Skeletal muscle satellite cell (primary cell): Measurements from ENCODE around the gene SIGMAR1.
A peak's percentile ranks its signal among the peaks of the same experiment; 100 is the strongest.

Experiments used
- H3K27me3 ChIP-seq: 2 replicates; pipeline ENCODE4 v1.7.0; 2013; ENCODE audit warnings: low read length; ENCODE audit not compliant: control insufficient read depth, insufficient read depth
- H3K36me3 ChIP-seq: 2 replicates; pipeline ENCODE4 v1.7.0; 2013; ENCODE audit warnings: mild to moderate bottlenecking, control low read depth, low read length; ENCODE audit not compliant: insufficient read depth
- H3K4me1 ChIP-seq: 2 replicates; pipeline ENCODE4 v1.7.0; 2013; ENCODE audit warnings: low read length; ENCODE audit not compliant: control insufficient read depth, insufficient read depth
- H3K4me2 ChIP-seq: 2 replicates; pipeline ENCODE4 v1.7.0; 2013; ENCODE audit warnings: mild to moderate bottlenecking, low read length
- H3K4me3 ChIP-seq: 2 replicates; pipeline ENCODE4 v1.7.0; 2013; ENCODE audit warnings: low read length
- H3K9ac ChIP-seq: 2 replicates; pipeline ENCODE4 v1.7.0; 2013; ENCODE audit warnings: mild to moderate bottlenecking, low read depth, low read length, moderate library complexity
- H3K9me3 ChIP-seq: replicated peaks from 2 replicates; pipeline ENCODE4 v1.7.0; 2013; ENCODE audit warnings: mild to moderate bottlenecking, control low read depth, low read length

Gene SIGMAR1

GRCh38 chr9:34665381-34666250 is 28.0 kb upstream of the SIGMAR1 start:
- no peaks in the 10 kb centered on the region for H3K9me3 ChIP-seq
- H3K27me3 ChIP-seq = no peaks in the 10 kb centered on the region
- peak overlapping the region; percentile 94 for H3K9ac ChIP-seq
- peaks cover 6% of the 10 kb centered on the region for H3K4me1 ChIP-seq
- peak overlapping the region; percentile 95 for H3K4me2 ChIP-seq
- peaks cover 11% of the 10 kb centered on the region for H3K36me3 ChIP-seq
- peak overlapping the region; percentile 86 for H3K4me3 ChIP-seq

- H3K27me3 ChIP-seq = no peaks in the 10 kb centered on the region
- H3K36me3 ChIP-seq = peaks cover 11% of the 10 kb centered on the region
- peak overlapping the region; percentile 95 for H3K4me2 ChIP-seq
- H3K9ac ChIP-seq = peak overlapping the region; percentile 85
- H3K4me1 ChIP-seq = peaks cover 6% of the 10 kb centered on the region
- peak overlapping the region; percentile 79 for H3K4me3 ChIP-seq
- no peaks in the 10 kb centered on the region for H3K9me3 ChIP-seq
Observed at GRCh38 chr9:34665067-34665380, 27.4 kb upstream of the SIGMAR1 start.

GRCh38 chr9:34664281-34665066 is 26.9 kb upstream of the SIGMAR1 start:
- H3K9ac ChIP-seq = peak overlapping the region; percentile 85
- peaks cover 6% of the 10 kb centered on the region for H3K4me1 ChIP-seq
- H3K4me3 ChIP-seq = peak overlapping the region; percentile 79
- peak overlapping the region; percentile 95 for H3K4me2 ChIP-seq
- no peaks in the 10 kb centered on the region for H3K9me3 ChIP-seq
- peaks cover 8% of the 10 kb centered on the region for H3K36me3 ChIP-seq
- no peaks in the 10 kb centered on the region for H3K27me3 ChIP-seq

- Histone ChIP-seq H3K27me3 (no peaks in the 10 kb centered on the region), H3K4me1 (peaks cover 6% of the 10 kb centered on the region), H3K9me3 (no peaks in the 10 kb centered on the region), H3K4me3 (no peak overlapping the region), H3K9ac (no peak overlapping the region), H3K36me3 (peaks cover 3% of the 10 kb centered on the region), H3K4me2 (no peak overlapping the region)
Observed at GRCh38 chr9:34663303-34663605, 25.7 kb upstream of the SIGMAR1 start.

GRCh38 chr9:34662526-34663302 is 25.1 kb upstream of the SIGMAR1 start, which contains the start of gene CCL27:
CCL27 (minus strand) TSS chr9:34662657; CDS start chr9:34662633, 24 bp downstream.
- no peak within 1 kb of the TSS for H3K9ac ChIP-seq
- H3K36me3 ChIP-seq = no peaks in the 10 kb centered on the region
- no peak within 1 kb of the TSS for H3K4me2 ChIP-seq
- no peaks in the 10 kb centered on the region for H3K9me3 ChIP-seq
- peaks cover 6% of the 10 kb centered on the region for H3K4me1 ChIP-seq
- no peak within 1 kb of the TSS for H3K4me3 ChIP-seq
- no peaks in the 10 kb centered on the region for H3K27me3 ChIP-seq

- Histone ChIP-seq H3K9ac (no peak overlapping the region), H3K9me3 (no peaks in the 10 kb centered on the region), H3K4me3 (no peak overlapping the region), H3K36me3 (no peaks in the 10 kb centered on the region), H3K4me1 (peaks cover 6% of the 10 kb centered on the region), H3K27me3 (no peaks in the 10 kb centered on the region), H3K4me2 (no peak overlapping the region)
Observed at GRCh38 chr9:34659592-34660253, 22.1 kb upstream of the SIGMAR1 start.

DNA sequence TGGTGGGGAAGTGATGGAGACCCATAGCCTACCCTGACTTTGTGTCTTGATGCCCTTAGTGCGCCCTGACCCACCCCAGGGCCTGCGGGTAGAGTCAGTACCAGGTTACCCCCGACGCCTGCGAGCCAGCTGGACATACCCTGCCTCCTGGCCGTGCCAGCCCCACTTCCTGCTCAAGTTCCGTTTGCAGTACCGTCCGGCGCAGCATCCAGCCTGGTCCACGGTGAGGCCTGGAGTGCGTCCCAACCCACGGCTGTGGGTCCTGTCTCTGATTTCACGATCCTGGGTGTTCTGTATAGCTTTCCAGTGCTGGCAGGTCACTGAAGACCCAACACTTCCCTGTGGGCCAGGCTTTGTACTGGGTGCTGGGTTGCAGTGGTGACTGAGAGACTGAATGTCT is 20.9 kb upstream of the SIGMAR1 start:
- H3K9me3 ChIP-seq = no peaks in the 10 kb centered on the region
- no peak overlapping the region for H3K4me2 ChIP-seq
- H3K9ac ChIP-seq = no peak overlapping the region
- H3K4me1 ChIP-seq = peaks cover 15% of the 10 kb centered on the region
- H3K4me3 ChIP-seq = no peak overlapping the region
- H3K36me3 ChIP-seq = no peaks in the 10 kb centered on the region
- H3K27me3 ChIP-seq = no peaks in the 10 kb centered on the region

DNA sequence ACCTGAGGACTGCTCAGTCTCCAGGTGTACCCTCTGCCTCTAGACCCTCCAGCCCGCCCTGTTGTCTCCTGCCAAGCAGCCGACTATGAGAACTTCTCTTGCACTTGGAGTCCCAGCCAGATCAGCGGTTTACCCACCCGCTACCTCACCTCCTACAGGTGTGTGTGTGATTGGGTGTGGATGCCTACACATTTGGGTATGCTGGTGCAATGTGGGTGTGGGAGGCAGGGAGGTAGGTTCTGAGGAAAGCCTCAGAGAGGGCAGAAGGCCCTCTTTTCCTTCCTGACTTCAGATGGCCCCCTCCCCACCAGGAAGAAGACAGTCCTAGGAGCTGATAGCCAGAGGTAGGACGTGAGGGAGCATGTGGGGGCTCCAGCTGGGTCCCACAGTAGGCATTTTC is 19.4 kb upstream of the SIGMAR1 start:
- no peaks in the 10 kb centered on the region for H3K36me3 ChIP-seq
- peaks cover 29% of the 10 kb centered on the region for H3K4me1 ChIP-seq
- H3K27me3 ChIP-seq = no peaks in the 10 kb centered on the region
- no peaks in the 10 kb centered on the region for H3K9me3 ChIP-seq
- H3K4me2 ChIP-seq = no peak overlapping the region
- H3K4me3 ChIP-seq = no peak overlapping the region
- no peak overlapping the region for H3K9ac ChIP-seq

- H3K36me3 ChIP-seq = no peaks in the 10 kb centered on the region
- no peak overlapping the region for H3K9ac ChIP-seq
- no peak overlapping the region for H3K4me3 ChIP-seq
- no peaks in the 10 kb centered on the region for H3K27me3 ChIP-seq
- H3K4me1 ChIP-seq = peaks cover 43% of the 10 kb centered on the region
- H3K9me3 ChIP-seq = no peaks in the 10 kb centered on the region
- H3K4me2 ChIP-seq = no peak overlapping the region
Observed at GRCh38 chr9:34655394-34655793, 17.8 kb upstream of the SIGMAR1 start.

- Histone ChIP-seq H3K27me3 (no peaks in the 10 kb centered on the region), H3K36me3 (peaks cover 4% of the 10 kb centered on the region), H3K9ac (no peak overlapping the region), H3K4me2 (no peak overlapping the region), H3K4me3 (no peak overlapping the region), H3K4me1 (peaks cover 43% of the 10 kb centered on the region), H3K9me3 (no peaks in the 10 kb centered on the region)
Observed at GRCh38 chr9:34654323-34655051, 16.9 kb upstream of the SIGMAR1 start.
